ENCODE data around the gene MGAT1.

GRCh38 chr5:180786531-180787398 is 15.8 kb downstream of the MGAT1 start:
- no peak for TF ChIP-seq CTCF (IDR thresholded peaks at IDR 0.05)
- TF ChIP-seq POLR2A (IDR thresholded peaks at IDR 0.05), result no peak

Measured in uterus (tissue), 2 donors.